HCT116 (cell line): ENCODE results near the gene SEL1L3. TPM values are rescaled to one million over a fixed set of nuclear protein-coding genes. Genes with fewer than 3 reads are reported as not detected.

ENCODE experiments used
- ATAC-seq: fragments of 200-7000 bp; cut with Tn5 transposase; 2 replicates; pipeline ENCODE4 v1.9.1; 2020; ENCODE audit warnings: mild to moderate bottlenecking, moderate library complexity
- BruUV-seq: library from RNA; stranded (reverse); fragments of 400-500 nt; replicated peaks from 2 replicates; lab custom pipeline; 2021; lab: Mats Ljungman, UMichigan
- CTCF ChIA-PET: fragments of 300-600 bp; sonication (Branson Sonifier 250); formaldehyde crosslinking; loops from one replicate; lab custom pipeline; 2021; ENCODE audit warnings: antibody characterized with exemption; lab: Charles Lee
- POLR2A ChIA-PET: fragments of 300-600, 350-600 bp; sonication (Branson Sonifier 250); formaldehyde crosslinking; loops from one replicate; lab custom pipeline; 2021; ENCODE audit warnings: antibody characterized with exemption; lab: Charles Lee
- RAD21 ChIA-PET, 2 experiments: fragments of 300-600 bp; sonication (Branson Sonifier 250); formaldehyde crosslinking; loops; one replicate each; lab custom pipeline; 2023; ENCODE audit warnings: low total read pairs in 2 of 2; ENCODE audit not compliant: uncharacterized antibody in 2 of 2, unreplicated experiment in 2 of 2, low non-redundant PET in 1 of 2; lab: Charles Lee
- DNase-seq: peaks from one replicate; pipeline ENCODE4 v3.0.0-alpha.2; 2010; ENCODE audit warnings: low read depth, low spot score
- H2AFZ ChIP-seq: fragments of 200-600 bp; shearing (Covaris generic), sonication (generic); 2 replicates; pipeline ENCODE4 v1.6.1; 2017; ENCODE audit warnings: low read depth, mixed run types, mixed read lengths, antibody characterized with exemption, low read length; ENCODE audit not compliant: poor library complexity, severe bottlenecking
- H3K27ac ChIP-seq: 2 replicates; pipeline ENCODE4 v1.5.1; 2012; ENCODE audit warnings: low read depth, low read length
- H3K27me3 ChIP-seq: fragments of 200-600 bp; sonication (generic); 2 replicates; pipeline ENCODE4 v1.6.1; 2016; ENCODE audit warnings: mixed run types, low read length, mixed read lengths; ENCODE audit not compliant: insufficient read depth
- H3K36me3 ChIP-seq, 2 experiments: fragments of 200-500 bp in 1 of 2; fragments of 200-600 bp in 1 of 2; sonication (Bioruptor generic) in 1 of 2; sonication (generic) in 1 of 2; 2 replicates each; pipeline versions ENCODE4 v1.5.1 to v1.6.1; 2014 to 2016; ENCODE audit warnings: low read length in 2 of 2, inconsistent platforms in 1 of 2, mixed read lengths in 1 of 2, mixed run types in 1 of 2; ENCODE audit not compliant: insufficient read depth in 2 of 2, control insufficient read depth in 1 of 2
- H3K4me1 ChIP-seq, 2 experiments: fragments of 200-600 bp in 1 of 2; sonication (generic) in 1 of 2; 2 replicates each; pipeline versions ENCODE4 v1.5.1 to v1.6.1; 2012 to 2017; ENCODE audit warnings: low read length in 2 of 2, inconsistent platforms in 1 of 2, mild to moderate bottlenecking in 1 of 2, mixed read lengths in 1 of 2, mixed run types in 1 of 2, moderate library complexity in 1 of 2; ENCODE audit not compliant: insufficient read depth in 2 of 2, control insufficient read depth in 1 of 2
- H3K4me2 ChIP-seq: fragments of 200-600 bp; sonication (generic); 2 replicates; pipeline ENCODE4 v1.6.1; 2017; ENCODE audit warnings: mixed run types, low read length, mixed read lengths
- H3K4me3 ChIP-seq, 2 experiments: fragments of 200-600 bp in 1 of 2; sonication (generic) in 1 of 2; replicated peaks in 1 of 2; 2 replicates each; pipeline ENCODE4 v1.5.1; 2011 to 2016; ENCODE audit warnings: low read length in 2 of 2, control low read depth in 1 of 2, low read depth in 1 of 2, mild to moderate bottlenecking in 1 of 2, mixed read lengths in 1 of 2, mixed run types in 1 of 2
- H3K79me2 ChIP-seq: fragments of 200-600 bp; sonication (generic); 2 replicates; pipeline ENCODE4 v1.6.1; 2017; ENCODE audit warnings: mild to moderate bottlenecking, mixed run types, low read length, moderate library complexity, mixed read lengths; ENCODE audit not compliant: insufficient read depth
- H3K9ac ChIP-seq: fragments of 200-600 bp; sonication (generic); 2 replicates; pipeline ENCODE4 v1.6.1; 2016; ENCODE audit warnings: low read length, mixed read lengths
- H3K9me2 ChIP-seq: fragments of 200-600 bp; sonication (generic), shearing (Covaris generic); 2 replicates; pipeline ENCODE4 v1.6.1; 2017; ENCODE audit warnings: mixed run types, mild to moderate bottlenecking, moderate library complexity; ENCODE audit not compliant: insufficient read depth
- H3K9me3 ChIP-seq, 2 experiments: fragments of 200-500 bp in 1 of 2; fragments of 200-600 bp in 1 of 2; sonication (Bioruptor generic) in 1 of 2; sonication (generic) in 1 of 2; 2 replicates each; pipeline ENCODE4 v1.6.1; 2014 to 2017; ENCODE audit warnings: low read length in 2 of 2, mixed read lengths in 2 of 2, inconsistent platforms in 1 of 2, low read depth in 1 of 2, mild to moderate bottlenecking in 1 of 2, mixed run types in 1 of 2, moderate library complexity in 1 of 2; ENCODE audit not compliant: control insufficient read depth in 1 of 2, insufficient read depth in 1 of 2
- H4K20me1 ChIP-seq: fragments of 200-600 bp; sonication (generic), shearing (Covaris generic); 2 replicates; pipeline ENCODE4 v1.6.1; 2017; ENCODE audit warnings: mixed run types, mild to moderate bottlenecking, moderate library complexity; ENCODE audit not compliant: insufficient read depth
- ATF3 ChIP-seq: IDR thresholded peaks from 2 replicates; pipeline ENCODE4 v1.6.1; 2012
- CBX3 ChIP-seq: IDR thresholded peaks from 2 replicates; pipeline ENCODE4 v1.6.1; 2012; ENCODE audit warnings: low read depth
- CEBPB ChIP-seq: IDR thresholded peaks from 2 replicates; pipeline ENCODE4 v1.6.1; 2012; ENCODE audit warnings: low read depth
- CTCF ChIP-seq, 3 experiments: fragments of 200-600 bp in 1 of 3; sonication (generic) in 1 of 3; IDR thresholded peaks in 2 of 3; conservative IDR thresholded peaks in 1 of 3; 2 replicates each; pipeline ENCODE4 v1.5.1; 2012 to 2017; ENCODE audit warnings: low read depth in 2 of 3, low read length in 2 of 3, antibody characterized with exemption in 1 of 3, borderline replicate concordance in 1 of 3, control low read depth in 1 of 3, mild to moderate bottlenecking in 1 of 3, mixed read lengths in 1 of 3, mixed run types in 1 of 3, moderate library complexity in 1 of 3; ENCODE audit not compliant: insufficient read depth in 1 of 3
- EZH2 ChIP-seq: fragments of 200-600 bp; sonication (generic); IDR thresholded peaks from 2 replicates; pipeline ENCODE4 v1.6.1; 2017; ENCODE audit warnings: antibody characterized with exemption, mixed run types
- EZH2phosphoT487 ChIP-seq: fragments of 200-600 bp; IDR thresholded peaks from 2 replicates; pipeline ENCODE4 v1.6.1; 2018; ENCODE audit warnings: antibody characterized with exemption, borderline replicate concordance
- FOSL1 ChIP-seq: IDR thresholded peaks from 2 replicates; pipeline ENCODE4 v1.6.1; 2012; ENCODE audit warnings: low read depth
- JUND ChIP-seq: IDR thresholded peaks from 2 replicates; pipeline ENCODE4 v1.6.1; 2012
- MAX ChIP-seq: IDR thresholded peaks from 2 replicates; pipeline ENCODE4 v1.6.1; 2012
- POLR2AphosphoS5 ChIP-seq: IDR thresholded peaks from 2 replicates; pipeline ENCODE4 v1.6.1; 2011; ENCODE audit warnings: mild to moderate bottlenecking, low read depth, low read length, moderate library complexity
- RAD21 ChIP-seq: IDR thresholded peaks from 2 replicates; pipeline ENCODE4 v1.6.1; 2012; ENCODE audit warnings: low read depth, mild to moderate bottlenecking
- REST ChIP-seq: IDR thresholded peaks from 2 replicates; pipeline ENCODE4 v1.6.1; 2012; ENCODE audit warnings: low read depth
- SIN3A ChIP-seq: IDR thresholded peaks from 2 replicates; pipeline ENCODE4 v1.6.1; 2012; ENCODE audit warnings: low read depth
- SRF ChIP-seq: IDR thresholded peaks from 2 replicates; pipeline ENCODE4 v1.6.1; 2012; ENCODE audit warnings: low read depth
- ZBTB33 ChIP-seq: IDR thresholded peaks from 2 replicates; pipeline ENCODE4 v1.6.1; 2011; ENCODE audit warnings: mild to moderate bottlenecking, low read length, moderate library complexity; ENCODE audit not compliant: insufficient replicate concordance; ENCODE audit errors: extremely low read depth
- ZFX ChIP-seq: fragments of 450-650 bp; IDR thresholded peaks from 2 replicates; pipeline ENCODE4 v1.6.1; 2017
- ZNF274 ChIP-seq: fragments of 200-500 bp; sonication (Bioruptor generic); IDR thresholded peaks from 2 replicates; pipeline ENCODE4 v1.6.1; 2014; ENCODE audit warnings: mild to moderate bottlenecking, low read depth, low read length, inconsistent platforms
- intact Hi-C: fragments of 100-400 bp; cut with micrococcal nuclease; formaldehyde crosslinking; loops from 2 replicates; pipeline ENCODE4 v1.10.0; 2022
- total RNA-seq: library from RNA; stranded (reverse); gene quantifications from one replicate; pipeline ENCODE4 v1.2.1, GENCODE V29; 2021; ENCODE audit not compliant: unreplicated experiment

Gene SEL1L3
- total RNA-seq, 1 experiment from 2014 or later: 45.0 TPM

GRCh38 chr4:25834411-25835107 is 28.2 kb downstream of the SEL1L3 start (continued):
- TF ChIP-seq REST (no peak), MAX (no peak), EZH2 (no peak), RAD21 (no peak), SRF (no peak), ZNF274 (no peak), ATF3 (no peak), SIN3A (no peak), CBX3 (no peak), CEBPB (no peak), FOSL1 (no peak)

GRCh38 chr4:25830548-25830947 is 32.2 kb downstream of the SEL1L3 start:
- H3K9me3 ChIP-seq: no peaks in the 10 kb centered on the region
- H3K36me3 ChIP-seq: no peaks in the 10 kb centered on the region; a peak in 2 of 4 replicates
- ChIA-PET POLR2A (no interaction called here), CTCF (no interaction called here), RAD21 (no interaction called here)
- no peak overlapping the region for H3K9ac ChIP-seq
- no TSS peak for BruUV-seq
- no peaks in the 10 kb centered on the region for H3K27me3 ChIP-seq
- no peak overlapping the region for H3K27ac ChIP-seq
- H3K4me2 ChIP-seq: no peak overlapping the region
- DNase-seq: no peak
- H3K9me2 ChIP-seq: no peaks in the 10 kb centered on the region
- H3K4me1 ChIP-seq: no peaks in the 10 kb centered on the region
- no peak overlapping the region for H2AFZ ChIP-seq
- H3K4me3 ChIP-seq: no peak overlapping the region
- intact Hi-C loops: no loop called here
- ATAC-seq: no peak
- H3K79me2 ChIP-seq: peaks cover 3% of the 10 kb centered on the region; the same call in 1 of the 2 replicates
- H4K20me1 ChIP-seq: no peaks in the 10 kb centered on the region; the same call in 1 of the 2 replicates
- no peak for TF ChIP-seq CTCF (IDR thresholded peaks at IDR 0.05 in 2 of 3, conservative IDR thresholded peaks at IDR 0.05 in 1 of 3; ENCODE audit: borderline replicate concordance in 1 of 3, insufficient read depth in 1 of 3, low read depth in 2 of 3, low read length in 2 of 3)
- no peak for TF ChIP-seq FOSL1
- TF ChIP-seq ZBTB33: no peak
- no peak for TF ChIP-seq SIN3A
- TF ChIP-seq ZFX: no peak
- no peak for TF ChIP-seq JUND
- no peak for TF ChIP-seq ATF3
- TF ChIP-seq EZH2phosphoT487: no peak
- no peak for TF ChIP-seq POLR2AphosphoS5
